WTC11 (cell line): Measurements from ENCODE around the gene AFF2.

Experiments used
- CREB1 ChIP-seq: sonication (generic); formaldehyde crosslinking; IDR thresholded peaks from 2 replicates; pipeline ENCODE4 v1.8.0; 2023; ENCODE audit warnings: mild to moderate bottlenecking, missing genetic modification reagents
- CTCF ChIP-seq: fragments of 200-600 bp; IDR thresholded peaks from 2 replicates; pipeline ENCODE4 v1.8.0; 2022; ENCODE audit warnings: antibody characterized with exemption
- ETV6 ChIP-seq: sonication (generic); formaldehyde crosslinking; IDR thresholded peaks from 2 replicates; pipeline ENCODE4 v1.8.1; 2022; ENCODE audit warnings: mild to moderate bottlenecking, missing genetic modification reagents
- FOXK1 ChIP-seq: sonication (generic); formaldehyde crosslinking; IDR thresholded peaks from 2 replicates; pipeline ENCODE4 v1.8.0; 2022; ENCODE audit warnings: mild to moderate bottlenecking, moderate library complexity, missing genetic modification reagents
- GTF2I ChIP-seq: fragments of 250-450 bp; sonication (Bioruptor Pico); conservative IDR thresholded peaks from 2 replicates; pipeline ENCODE4 v1.4.0; 2021; ENCODE audit warnings: mild to moderate bottlenecking
- JUN ChIP-seq: sonication (generic); formaldehyde crosslinking; IDR thresholded peaks from 2 replicates; pipeline ENCODE4 v1.8.0; 2023; ENCODE audit warnings: mild to moderate bottlenecking, missing genetic modification reagents
- TP53 ChIP-seq: sonication (generic); formaldehyde crosslinking; IDR thresholded peaks from 2 replicates; pipeline ENCODE4 v1.8.1; 2023; ENCODE audit warnings: mild to moderate bottlenecking, missing genetic modification reagents
- USF2 ChIP-seq: sonication (generic); formaldehyde crosslinking; IDR thresholded peaks from 2 replicates; pipeline ENCODE4 v1.8.1; 2023; ENCODE audit warnings: mild to moderate bottlenecking, missing genetic modification reagents, moderate library complexity
- ZNF121 ChIP-seq: sonication (generic); formaldehyde crosslinking; IDR thresholded peaks from 2 replicates; pipeline ENCODE4 v1.8.0; 2023; ENCODE audit warnings: missing genetic modification reagents
- TF ChIP-seq, protein P1 (sequence below): sonication (generic); formaldehyde crosslinking; conservative IDR thresholded peaks from 2 replicates; pipeline ENCODE4 v1.8.1; 2023; ENCODE audit warnings: mild to moderate bottlenecking, low read depth, missing genetic modification reagents, moderate library complexity
- TF ChIP-seq, protein P2 (sequence below): sonication (generic); formaldehyde crosslinking; IDR thresholded peaks from 2 replicates; pipeline ENCODE4 v1.8.0; 2022; ENCODE audit warnings: mild to moderate bottlenecking, missing genetic modification reagents

DNA sequence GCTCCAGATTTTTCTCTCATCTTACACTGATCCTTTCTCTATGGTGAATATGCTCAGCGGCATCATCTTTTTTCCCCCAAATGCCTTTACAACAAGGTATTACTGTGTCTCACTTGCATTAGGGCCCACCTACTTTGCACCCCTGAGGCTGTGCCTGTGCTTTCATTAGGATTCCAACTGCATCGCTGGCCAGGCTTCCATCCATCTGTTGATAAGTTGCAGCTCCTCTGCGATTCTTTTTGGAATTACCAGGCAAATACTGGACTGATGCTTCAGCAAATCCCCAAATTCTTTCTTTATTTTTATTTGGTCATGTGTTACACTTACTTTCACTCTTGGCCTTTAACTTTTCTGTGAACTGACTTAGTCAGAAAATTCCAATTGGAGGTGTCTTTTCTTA, 77.3 kb downstream of the AFF2 start:
- TF ChIP-seq CREB1 (CRISPR knock-in tag): no peak
- no peak for TF ChIP-seq CTCF
- TF ChIP-seq, protein P1, sequence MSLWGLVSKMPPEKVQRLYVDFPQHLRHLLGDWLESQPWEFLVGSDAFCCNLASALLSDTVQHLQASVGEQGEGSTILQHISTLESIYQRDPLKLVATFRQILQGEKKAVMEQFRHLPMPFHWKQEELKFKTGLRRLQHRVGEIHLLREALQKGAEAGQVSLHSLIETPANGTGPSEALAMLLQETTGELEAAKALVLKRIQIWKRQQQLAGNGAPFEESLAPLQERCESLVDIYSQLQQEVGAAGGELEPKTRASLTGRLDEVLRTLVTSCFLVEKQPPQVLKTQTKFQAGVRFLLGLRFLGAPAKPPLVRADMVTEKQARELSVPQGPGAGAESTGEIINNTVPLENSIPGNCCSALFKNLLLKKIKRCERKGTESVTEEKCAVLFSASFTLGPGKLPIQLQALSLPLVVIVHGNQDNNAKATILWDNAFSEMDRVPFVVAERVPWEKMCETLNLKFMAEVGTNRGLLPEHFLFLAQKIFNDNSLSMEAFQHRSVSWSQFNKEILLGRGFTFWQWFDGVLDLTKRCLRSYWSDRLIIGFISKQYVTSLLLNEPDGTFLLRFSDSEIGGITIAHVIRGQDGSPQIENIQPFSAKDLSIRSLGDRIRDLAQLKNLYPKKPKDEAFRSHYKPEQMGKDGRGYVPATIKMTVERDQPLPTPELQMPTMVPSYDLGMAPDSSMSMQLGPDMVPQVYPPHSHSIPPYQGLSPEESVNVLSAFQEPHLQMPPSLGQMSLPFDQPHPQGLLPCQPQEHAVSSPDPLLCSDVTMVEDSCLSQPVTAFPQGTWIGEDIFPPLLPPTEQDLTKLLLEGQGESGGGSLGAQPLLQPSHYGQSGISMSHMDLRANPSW (CRISPR knock-in tag): no peak
- TF ChIP-seq FOXK1 (CRISPR knock-in tag): no peak
- no peak for TF ChIP-seq ETV6
- TF ChIP-seq, protein P2, sequence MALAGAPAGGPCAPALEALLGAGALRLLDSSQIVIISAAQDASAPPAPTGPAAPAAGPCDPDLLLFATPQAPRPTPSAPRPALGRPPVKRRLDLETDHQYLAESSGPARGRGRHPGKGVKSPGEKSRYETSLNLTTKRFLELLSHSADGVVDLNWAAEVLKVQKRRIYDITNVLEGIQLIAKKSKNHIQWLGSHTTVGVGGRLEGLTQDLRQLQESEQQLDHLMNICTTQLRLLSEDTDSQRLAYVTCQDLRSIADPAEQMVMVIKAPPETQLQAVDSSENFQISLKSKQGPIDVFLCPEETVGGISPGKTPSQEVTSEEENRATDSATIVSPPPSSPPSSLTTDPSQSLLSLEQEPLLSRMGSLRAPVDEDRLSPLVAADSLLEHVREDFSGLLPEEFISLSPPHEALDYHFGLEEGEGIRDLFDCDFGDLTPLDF: no peak
- no peak for TF ChIP-seq TP53 (CRISPR knock-in tag)
- no peak for TF ChIP-seq USF2 (CRISPR knock-in tag)
- no peak for TF ChIP-seq GTF2I (CRISPR knock-in tag)
- TF ChIP-seq JUN (CRISPR knock-in tag): no peak
- no peak for TF ChIP-seq ZNF121 (CRISPR knock-in tag)
